ENCODE measurements around the gene FGD3.

GRCh38 chr9:93050231-93050630 is 102.9 kb downstream of the FGD3 start:
- TF ChIP-seq CTCF (conservative IDR thresholded peaks at IDR 0.05): no peak
- no peak for TF ChIP-seq ZFX (IDR thresholded peaks at IDR 0.05)

Data from C4-2B (cell line).